HG03460 (cell line): ENCODE results near the gene ANKRD11.
"Not testable (repeated sequence)": the region's sequence is repeated elsewhere in the genome, so short reads cannot be mapped to it uniquely, and the experiment has no call there.

Source experiments
- ATAC-seq: cut with Tn5 transposase; IDR thresholded peaks from one replicate; pipeline ENCODE4 v1.9.1; 2021; ENCODE audit not compliant: unreplicated experiment

Gene ANKRD11

DNA sequence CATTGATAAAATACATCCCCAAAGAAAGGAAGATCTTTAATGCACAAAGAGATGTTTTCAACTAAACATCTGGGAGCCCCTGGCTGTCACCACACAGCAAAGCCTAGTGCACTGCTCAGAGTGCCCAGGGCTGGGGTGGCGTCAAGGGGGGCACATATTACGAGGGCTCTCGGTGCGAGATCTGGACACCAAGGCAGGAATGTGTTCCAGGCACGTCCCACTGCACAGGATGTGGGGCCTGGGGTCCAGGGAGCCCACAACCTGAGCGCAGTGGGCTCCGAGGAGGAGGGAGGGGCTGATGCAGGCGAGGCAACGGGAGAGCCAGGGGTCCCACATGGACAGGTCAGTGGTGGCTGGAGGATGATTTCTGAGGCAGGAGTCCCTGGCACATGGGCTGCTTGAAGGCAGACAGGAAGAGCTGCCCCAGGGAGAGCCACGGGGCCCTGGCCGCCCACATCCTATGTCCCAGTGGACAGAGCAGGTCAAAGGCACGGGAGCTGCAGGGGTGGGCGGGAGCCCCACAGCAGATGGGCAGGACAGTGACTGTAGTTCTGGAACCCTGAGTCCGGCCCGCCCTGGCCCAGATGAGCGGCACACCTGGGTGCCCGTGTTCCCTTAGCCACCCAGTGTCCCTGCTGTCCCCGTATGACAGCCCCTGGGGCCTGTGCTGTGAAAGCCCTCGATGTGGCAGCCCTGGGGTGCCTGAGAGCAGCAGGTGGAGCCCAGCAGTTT is 216.5 kb downstream of the ANKRD11 start:
- no peak for ATAC-seq

- ATAC-seq = no peak
These were observed 217.7 kb downstream of the ANKRD11 start for GRCh38 chr16:89272631-89273030.

GRCh38 chr16:89270666-89271345 is 219.6 kb downstream of the ANKRD11 start:
- ATAC-seq = no peak

DNA sequence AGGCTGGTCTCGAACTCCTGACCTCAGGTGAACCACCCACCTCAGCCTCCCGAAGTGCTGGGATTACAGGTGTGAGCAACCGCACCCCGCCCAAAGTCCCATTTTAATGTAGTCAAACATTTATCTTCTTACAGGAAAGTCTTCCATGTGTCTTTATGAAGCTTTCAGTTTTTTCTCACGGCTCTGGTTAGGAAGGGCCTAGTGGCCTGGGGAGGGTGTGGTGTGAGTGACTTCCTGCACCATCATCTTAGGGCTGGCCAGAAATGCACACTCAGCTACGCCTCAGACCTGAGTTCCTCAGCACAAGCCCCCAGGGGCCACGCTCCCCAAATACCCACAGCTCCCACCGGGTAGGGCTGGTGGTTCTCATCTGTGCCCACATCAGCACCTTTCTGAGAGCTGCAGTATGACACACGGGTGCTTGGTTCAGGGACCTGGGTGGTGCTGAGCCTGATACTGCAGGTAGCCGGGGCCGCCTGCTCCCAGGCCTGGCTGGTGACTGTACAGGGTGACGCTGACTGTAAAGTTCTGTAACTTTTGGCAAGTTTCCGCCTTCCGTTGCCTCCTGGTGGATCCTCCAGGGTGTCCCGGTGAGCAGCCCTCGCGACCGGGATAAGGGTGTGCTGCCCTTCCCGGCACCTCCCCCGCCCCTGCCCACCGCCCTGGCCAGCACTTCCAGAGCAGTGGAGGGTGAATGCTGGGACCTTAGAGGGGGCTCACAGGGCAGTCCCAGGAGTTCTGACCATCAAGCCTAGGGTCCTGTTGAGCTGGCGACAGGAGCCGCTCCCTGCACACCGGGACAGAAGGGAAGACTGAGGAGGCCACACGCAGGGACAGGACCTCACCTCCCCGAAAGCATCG is 220.3 kb downstream of the ANKRD11 start:
- ATAC-seq = no peak

DNA sequence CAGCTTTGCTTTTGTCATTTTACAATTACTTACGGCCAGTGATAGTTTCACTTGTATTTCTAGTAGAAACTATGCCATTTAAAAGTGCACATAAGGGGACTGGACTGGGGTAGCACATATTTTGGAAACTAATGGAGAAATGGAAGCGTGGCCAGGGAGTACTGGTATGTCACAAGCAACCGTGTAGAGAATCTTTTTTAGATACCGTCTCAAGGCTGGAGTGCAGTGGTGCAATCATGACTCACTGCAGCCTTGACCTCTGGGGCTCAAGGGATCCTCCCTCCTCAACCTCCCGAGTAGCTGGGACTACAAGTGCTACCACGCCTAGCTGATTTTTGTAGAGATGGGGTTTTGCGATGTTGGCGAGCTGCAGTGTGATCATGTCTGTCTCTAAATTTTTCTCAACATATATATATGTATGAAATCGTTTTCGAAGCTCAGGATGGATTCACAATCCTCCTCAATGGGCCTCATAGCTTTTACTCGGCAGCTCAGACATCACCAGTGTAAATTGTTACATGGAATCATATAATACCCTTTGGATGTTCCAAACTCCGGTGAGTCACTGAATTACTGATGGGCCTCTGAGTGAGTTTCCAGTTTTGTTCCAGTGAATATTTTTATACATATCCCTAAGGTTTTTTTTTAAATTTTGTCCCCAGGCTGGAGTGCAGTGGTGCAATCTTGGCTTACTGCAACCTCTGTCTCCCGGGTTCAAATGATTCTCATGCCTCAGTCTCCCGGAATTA is 221.2 kb downstream of the ANKRD11 start:
- no peak for ATAC-seq

- no peak for ATAC-seq
These were observed 221.8 kb downstream of the ANKRD11 start for GRCh38 chr16:89268585-89268984.

GRCh38 chr16:89267746-89268145 is 222.6 kb downstream of the ANKRD11 start:
- not testable (repeated sequence) for ATAC-seq

DNA sequence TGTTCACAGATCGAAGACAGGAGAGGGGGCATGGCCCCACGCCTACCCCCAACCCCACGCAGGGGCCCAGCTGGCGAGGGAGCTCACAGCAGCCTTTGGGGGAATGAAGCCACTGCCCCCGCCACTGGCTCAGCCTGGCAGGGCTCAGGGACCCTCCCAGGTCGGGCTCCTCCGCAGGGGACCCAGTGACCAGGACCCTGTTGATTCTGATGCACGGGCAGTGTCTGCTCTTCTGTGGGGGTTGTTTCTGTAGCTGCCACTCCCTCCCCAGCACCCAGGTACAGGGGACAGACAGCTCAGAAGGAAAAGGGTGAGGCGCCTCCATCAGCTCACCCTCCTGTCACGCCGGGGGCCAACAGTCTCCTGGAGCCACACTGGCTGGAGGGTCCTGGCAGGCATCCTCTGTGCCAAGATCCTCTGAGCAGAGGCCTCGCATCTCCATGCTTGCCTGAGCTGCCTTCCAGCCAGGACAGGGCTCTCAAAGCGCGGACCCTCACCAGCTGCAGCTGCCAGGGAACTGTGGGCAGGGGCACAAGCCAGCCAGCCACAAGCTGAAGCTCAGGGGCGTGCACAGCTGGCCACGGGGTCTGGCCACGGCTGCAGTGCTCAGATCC is 223.7 kb downstream of the ANKRD11 start:
- no peak for ATAC-seq

DNA sequence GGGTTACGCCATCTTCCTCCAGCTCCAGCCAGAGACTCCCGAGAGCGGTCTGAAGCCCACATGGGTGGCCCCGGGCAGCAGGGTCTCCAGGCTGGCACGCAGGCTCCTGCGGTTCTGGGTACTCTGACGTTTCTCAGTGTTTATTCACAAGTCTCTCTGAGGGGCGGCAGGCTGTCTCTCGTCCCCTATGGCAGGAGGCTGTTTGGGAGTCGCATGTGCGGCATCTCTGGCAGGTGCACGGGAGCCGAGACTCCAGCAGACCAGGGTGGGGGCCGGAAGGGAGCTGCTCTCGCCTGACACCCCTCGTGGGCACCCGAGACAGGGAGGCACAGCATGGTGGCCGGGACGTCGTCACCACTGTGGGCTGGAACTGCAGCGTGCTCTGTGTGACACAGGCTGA is 224.7 kb downstream of the ANKRD11 start:
- no peak for ATAC-seq

DNA sequence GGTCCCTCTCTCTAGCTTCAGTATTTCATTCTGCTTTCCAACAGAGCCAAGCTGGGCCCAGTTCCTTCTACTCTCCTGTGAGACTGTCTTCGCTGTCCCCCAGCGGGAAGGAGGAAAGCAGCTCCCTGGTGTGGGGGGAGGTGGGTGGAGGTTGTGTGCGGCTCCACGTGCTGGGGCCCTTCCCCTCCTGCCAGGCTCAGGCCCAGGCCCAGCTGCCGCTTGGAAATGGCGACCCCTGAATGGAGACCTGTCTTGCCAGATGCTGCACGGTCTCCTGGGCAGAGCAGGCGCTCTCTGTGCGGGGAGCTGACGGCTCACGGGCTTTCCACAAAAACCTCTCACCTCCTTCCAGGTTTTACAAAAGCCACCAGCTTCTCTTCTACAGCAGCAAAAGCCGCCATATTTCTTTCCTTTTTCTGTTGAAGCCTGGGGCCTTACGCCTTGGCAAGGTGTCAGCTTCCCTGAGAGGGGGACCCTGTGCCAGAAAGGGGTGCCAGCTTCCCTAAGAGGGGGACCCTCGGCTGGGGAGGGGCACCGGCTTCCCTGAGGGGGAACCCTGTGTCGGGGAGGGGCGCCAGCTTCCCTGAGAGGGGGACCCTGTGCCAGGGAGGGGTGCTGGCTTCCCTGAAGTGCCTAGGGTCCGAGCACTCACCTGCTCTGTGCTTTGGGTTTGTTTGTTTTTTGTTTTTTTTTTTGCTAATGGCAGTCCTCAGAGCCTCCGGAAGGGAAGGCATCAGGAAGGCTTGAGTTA is 225.4 kb downstream of the ANKRD11 start:
- no peak for ATAC-seq

DNA sequence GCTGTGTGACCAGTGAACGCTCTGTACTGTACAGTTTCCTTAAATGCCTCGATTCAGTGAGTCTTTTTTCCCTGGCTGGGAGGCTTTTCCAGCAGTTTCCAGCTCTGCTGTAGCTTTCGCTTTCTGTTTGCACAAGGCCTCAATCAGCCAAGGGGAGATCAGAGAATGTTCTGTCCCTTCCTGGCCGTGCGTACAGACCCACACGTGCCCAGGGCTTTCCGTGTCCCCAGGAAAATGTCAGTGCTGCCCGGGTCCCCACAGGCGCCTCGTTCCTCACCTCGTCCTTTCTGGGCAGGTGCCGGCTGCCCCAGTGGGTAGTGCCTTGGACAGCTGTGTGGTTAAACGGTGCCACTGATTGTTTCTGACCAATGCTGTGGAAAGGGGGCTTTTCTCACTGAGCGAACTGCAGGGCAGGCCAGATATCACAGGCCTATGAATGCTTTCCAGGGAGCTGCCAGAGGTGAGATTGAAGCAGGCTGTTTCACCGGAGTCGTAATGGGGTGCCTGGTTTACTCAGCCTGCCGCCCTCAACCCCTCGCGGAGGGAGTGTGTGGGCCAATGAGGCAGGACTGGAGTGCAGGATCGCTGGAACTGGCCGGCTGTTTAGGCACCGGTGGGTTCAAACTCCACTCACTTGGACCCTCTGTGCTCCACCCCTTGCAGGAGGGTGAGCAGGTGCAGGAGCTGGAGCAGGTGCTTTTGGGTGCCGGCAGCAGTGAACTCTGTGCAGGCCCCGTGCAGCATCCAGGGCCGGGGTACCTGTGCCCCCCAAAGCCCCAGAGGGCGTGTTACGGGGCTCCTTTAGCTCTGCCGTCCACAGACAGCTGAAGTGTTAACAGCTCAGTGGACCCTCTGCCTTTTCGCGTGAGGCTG is 228.4 kb downstream of the ANKRD11 start:
- ATAC-seq = no peak

GRCh38 chr16:89259901-89260300 is 230.5 kb downstream of the ANKRD11 start:
- not testable (repeated sequence) for ATAC-seq

GRCh38 chr16:89257757-89258465 is 232.4 kb downstream of the ANKRD11 start:
- ATAC-seq = no peak

- no peak for ATAC-seq
These were observed 233.1 kb downstream of the ANKRD11 start for GRCh38 chr16:89257281-89257731.

- ATAC-seq = no peak
These were observed 233.6 kb downstream of the ANKRD11 start for GRCh38 chr16:89256651-89257254.

GRCh38 chr16:89253548-89254287 is 236.6 kb downstream of the ANKRD11 start:
- ATAC-seq = no peak
